A673 (cell line): Measurements from ENCODE around the gene OR2L2.

Experiments used
- CTCF ChIP-seq: fragments of 300-800, 200-600 bp; sonication (generic); conservative IDR thresholded peaks from 2 replicates; pipeline ENCODE4 v1.5.1; 2017; ENCODE audit warnings: low read depth, mild to moderate bottlenecking, antibody characterized with exemption, low read length, moderate library complexity, mixed read lengths
- EZH2 ChIP-seq: fragments of 200-600 bp; sonication (generic); IDR thresholded peaks from 2 replicates; pipeline ENCODE4 v1.6.1; 2017; ENCODE audit warnings: borderline replicate concordance, low read depth, mild to moderate bottlenecking, mixed read lengths, antibody characterized with exemption, low read length; ENCODE audit not compliant: poor library complexity, severe bottlenecking

- TF ChIP-seq CTCF (no peak), EZH2 (no peak)
Observed at GRCh38 chr1:247998811-247999210, 31.1 kb upstream of the OR2L2 start.
